ENCODE results near the gene DOCK7. TPM values are rescaled to one million over a fixed set of nuclear protein-coding genes. Genes with fewer than 3 reads are reported as not detected.

Gene DOCK7
- total and polyA plus RNA-seq, 2 of the 8 experiments (the other 6 are each of a cell fraction or from before 2014, with no cell fraction given) = 10.2 to 33.7 TPM

GRCh38 chr1:62435231-62436038, 252.8 kb downstream of the DOCK7 start (continued):
- TF ChIP-seq MAX (IDR thresholded peaks at IDR 0.05) (no peak), SIRT6 (IDR thresholded peaks at IDR 0.05; ENCODE audit: low read length) (no peak), SP4 (IDR thresholded peaks at IDR 0.05; ENCODE audit: low read length) (no peak), TAF1 (IDR thresholded peaks at IDR 0.05; ENCODE audit: low read depth, low read length) (no peak), CTBP2 (IDR thresholded peaks at IDR 0.05; ENCODE audit: borderline replicate concordance, insufficient read depth, insufficient read length, low read length) (no peak), EP300 (IDR thresholded peaks at IDR 0.05; ENCODE audit: borderline replicate concordance in 1 of 2, low read depth in 2 of 2, low read length in 2 of 2) (no peak), HDAC6 (IDR thresholded peaks at IDR 0.05; ENCODE audit: low read depth, low read length) (no peak)

Measured in H1 (cell line).